HG03460 (cell line): ENCODE results near the gene ATAT1.
"Not testable (repeated sequence)": the region's sequence is repeated elsewhere in the genome, so short reads cannot be mapped to it uniquely, and the experiment has no call there.

Source experiments
- ATAC-seq: cut with Tn5 transposase; IDR thresholded peaks from one replicate; pipeline ENCODE4 v1.9.1; 2021; ENCODE audit not compliant: unreplicated experiment

Gene ATAT1

DNA sequence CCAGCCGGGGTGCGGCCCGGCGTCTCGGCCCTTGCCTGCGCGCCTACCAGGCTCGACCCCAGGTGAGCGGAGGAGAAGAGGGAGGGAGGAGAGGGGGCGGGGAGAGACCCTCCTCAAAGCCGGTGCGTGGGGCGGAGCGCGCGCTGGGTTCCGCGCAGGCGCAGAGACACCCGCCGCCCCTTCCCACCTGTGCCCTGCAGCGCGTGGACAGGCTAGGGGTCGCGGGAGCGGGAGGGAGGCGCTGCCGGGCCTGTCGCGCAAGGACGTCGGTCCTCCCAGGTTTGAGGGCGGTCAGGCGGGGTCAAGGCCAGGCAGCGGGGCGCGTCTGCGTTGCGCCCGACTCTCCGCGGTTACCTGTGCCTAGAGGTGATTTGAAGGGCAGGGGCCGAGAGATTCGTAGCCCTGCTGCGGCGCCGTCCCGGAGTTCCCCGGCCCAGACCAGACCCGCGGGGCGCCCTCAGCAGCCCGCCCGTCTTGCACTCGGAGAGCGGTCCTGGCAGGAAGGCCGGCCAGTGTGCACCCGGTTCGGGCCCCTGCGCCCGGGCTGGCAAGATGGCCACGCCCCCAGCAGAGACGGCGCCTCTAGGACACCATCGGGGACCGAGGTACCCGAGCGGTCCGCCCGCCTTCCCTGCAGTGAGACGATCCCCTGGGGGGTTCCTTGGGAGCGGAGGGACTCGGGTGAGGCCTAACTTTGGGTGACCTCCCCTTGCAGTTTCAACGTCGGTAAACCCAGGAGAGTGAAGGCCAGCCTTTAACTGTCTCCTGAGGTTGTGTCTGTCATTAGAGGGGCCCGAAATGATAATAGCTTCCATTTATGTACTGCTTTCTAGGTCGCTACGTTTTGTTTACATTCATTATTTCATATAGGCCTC is 20.8 kb downstream of the ATAT1 start:
- peak; percentile 55 for ATAC-seq

DNA sequence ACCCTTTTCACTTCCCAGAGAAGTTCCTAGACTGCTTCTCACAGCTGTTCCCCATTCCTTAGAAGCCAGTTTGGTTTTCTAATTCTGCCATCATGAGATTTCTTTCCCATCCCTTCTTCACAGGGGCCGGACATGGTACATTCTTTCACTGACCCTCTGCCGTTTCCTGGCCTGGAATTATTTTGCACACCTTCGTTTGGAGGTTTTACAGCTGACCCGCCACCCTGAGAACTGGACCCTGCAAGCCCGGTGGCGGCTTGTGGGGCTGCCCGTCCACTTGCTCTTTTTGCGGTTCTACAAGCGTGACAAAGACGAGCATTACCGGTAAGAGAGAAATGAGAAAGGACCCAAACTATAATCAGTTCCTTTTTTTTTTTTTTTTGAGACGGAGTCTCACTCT is 24.5 kb downstream of the ATAT1 start:
- ATAC-seq, result no peak

DNA sequence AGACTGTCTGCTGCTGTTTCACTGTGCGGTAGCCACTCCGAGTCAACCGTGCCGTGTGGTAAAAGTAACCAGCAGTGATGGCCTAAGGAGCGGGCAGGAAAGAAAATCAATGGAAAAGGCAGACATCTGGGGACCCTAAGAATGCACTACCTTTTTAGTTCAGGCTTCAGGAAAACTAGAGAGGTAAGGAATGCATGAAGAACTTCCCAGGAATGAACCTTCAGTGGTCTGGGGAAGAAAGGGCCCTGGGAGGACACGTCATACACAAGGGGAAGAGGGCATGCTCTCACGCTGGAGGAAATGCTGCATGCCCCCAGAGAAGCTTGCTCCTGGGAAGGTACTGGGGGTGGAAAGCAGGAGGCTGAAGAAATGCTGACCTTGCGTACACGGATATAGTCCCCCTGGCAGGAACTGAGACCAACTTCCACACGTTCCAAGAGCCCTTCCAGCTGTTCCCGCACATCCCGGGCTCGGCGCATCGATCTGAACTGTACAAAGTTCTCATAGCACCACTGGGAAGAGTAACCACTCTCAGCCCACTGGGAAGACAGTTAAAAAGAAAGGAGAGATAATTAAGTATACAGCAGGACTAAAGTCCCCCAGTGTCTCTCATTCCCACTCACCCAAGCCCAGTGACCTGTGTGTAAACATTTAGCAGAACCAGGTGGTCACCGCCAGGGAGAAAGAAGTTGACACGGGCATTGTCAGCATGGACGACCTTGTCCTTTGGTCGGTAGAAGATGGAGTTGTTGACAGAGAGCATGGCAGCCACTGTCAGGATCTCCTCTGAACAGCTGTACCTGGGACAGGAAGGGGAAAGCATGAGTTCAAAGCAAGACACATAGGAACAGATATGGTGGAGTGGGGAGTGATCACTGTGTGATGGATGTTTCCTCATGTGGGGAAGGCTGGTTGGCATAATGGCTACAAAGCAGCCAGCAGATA is 28.4 kb downstream of the ATAT1 start:
- no peak for ATAC-seq

DNA sequence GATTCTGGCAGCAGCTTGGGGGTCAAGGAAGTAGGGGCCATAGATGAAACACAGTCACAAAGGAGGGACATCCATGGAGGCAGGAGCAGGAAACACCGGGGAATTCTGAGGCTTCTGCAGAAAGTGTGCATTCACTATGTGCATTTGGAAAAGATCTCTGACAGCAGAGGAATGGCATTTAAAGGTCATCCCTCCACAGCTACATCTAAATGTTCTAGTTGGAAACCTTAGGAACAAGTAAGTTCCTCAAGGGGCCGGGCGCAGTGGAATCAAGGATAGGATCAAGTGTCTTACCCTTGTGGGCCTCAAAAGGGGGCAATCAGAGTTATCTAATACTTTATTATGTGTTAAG is 29.0 kb downstream of the ATAT1 start:
- ATAC-seq, result no peak

DNA sequence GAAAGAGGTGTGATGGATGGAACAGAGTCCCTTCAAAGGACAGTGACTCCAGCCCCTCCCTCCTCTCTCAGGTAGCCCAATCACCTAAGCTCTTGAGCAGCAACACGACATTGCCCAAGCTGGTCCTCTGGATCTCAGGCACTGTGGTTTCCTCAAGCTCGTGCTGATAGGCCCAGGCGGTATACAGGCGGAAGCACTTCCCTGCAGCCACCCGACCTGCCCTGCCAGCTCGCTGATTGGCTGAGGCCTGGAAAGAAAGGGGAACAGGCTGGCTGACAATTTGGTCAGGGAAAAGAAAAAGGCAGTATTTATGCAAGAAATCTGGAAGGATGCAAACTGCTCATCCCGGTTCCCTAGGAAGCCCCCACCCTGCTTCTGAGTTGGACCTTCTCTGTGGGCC is 29.8 kb downstream of the ATAT1 start:
- ATAC-seq, result no peak

DNA sequence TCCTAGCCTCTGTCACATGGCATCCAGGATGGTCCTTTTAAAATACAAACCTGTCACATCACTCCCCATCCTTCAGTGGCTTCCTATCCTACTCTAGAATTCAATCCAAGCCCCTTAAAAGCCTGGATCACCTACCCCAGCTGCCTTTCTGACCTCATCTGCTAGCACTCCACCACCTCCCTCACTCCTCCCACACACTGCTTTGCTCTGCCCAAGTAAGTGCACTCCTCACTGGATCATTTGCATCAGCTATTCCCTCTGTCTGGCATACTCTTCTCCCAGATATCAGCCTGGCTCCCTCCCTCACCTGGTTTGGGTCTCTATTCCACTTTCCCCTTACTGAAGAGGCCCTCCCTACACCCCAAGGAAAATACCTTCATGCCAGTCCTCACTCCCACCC is 30.8 kb downstream of the ATAT1 start:
- ATAC-seq, result no peak

DNA sequence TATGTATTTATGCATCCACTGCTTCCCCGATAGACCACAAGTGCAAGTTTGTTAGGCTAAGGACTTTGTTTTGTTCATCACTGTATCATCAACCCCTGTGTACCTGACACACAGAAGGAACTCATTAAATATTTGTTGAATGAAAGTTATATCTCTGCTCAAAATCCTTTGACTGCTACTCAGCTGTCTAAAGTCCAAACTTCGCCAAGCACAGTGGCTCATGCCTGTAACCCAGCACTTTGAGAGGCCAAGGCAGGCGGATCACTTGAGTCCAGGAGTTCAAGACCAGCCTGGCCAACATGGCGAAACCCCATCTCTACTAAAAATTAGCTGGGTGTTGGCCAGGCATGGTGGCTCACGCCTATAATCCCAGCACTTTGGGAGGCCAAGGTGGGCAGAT is 31.2 kb downstream of the ATAT1 start:
- not testable (repeated sequence) for ATAC-seq

DNA sequence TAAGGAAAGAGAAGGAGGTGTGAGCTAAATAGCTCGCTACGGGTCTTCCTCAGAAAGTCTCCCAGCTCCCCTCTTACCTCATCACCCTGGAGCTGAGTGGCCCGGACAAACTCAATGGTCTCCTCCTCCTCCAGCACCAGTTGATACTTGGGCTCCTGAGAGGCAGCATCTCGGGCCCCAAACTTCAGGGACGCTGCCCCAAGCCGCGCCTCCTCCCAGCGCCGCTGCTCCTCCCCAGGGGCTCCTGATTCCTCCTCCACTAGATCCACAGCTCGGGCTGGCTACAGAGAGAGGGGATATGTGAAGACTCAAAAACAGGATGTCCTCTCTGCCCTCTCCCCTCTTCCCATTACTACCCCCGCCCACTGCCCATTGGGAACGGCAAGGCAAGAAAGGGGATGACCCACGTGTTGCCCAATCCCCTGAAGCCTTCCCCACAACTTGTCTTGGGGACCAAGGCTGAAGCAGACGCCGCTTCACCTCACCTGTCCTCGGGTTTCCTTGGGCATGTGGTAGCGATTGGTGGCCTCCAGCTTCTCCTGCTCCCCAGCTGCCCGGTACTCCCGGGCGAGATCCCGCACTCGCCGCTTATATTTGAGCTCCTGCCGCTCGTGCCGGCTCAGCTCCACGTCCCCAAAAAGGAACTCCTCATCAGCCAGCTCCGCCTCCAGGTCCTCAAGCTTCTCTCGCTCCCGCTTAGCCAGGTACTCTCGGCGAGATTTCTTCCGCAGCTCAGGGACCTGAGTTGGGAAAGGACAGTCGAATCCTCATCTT is 38.5 kb downstream of the ATAT1 start:
- ATAC-seq, result no peak

DNA sequence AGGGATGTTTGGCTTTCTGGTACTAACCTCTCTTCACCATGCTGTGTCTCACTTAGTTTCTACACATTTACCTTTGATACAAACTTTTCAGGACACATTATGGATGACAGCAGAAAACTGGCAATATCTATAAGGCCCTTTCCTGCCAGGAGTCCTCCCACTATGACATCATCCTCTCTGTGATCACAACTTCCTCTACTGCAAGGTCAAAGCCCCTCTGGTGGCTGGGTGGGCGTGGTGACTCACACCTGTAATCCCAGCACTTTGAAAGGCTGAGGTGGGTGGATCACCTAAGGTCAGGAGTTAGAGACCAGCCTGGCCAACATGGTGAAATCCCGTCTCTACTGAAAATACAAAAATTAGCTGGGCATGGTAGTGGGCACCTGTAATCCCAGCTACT is 39.6 kb downstream of the ATAT1 start:
- not testable (repeated sequence) for ATAC-seq

DNA sequence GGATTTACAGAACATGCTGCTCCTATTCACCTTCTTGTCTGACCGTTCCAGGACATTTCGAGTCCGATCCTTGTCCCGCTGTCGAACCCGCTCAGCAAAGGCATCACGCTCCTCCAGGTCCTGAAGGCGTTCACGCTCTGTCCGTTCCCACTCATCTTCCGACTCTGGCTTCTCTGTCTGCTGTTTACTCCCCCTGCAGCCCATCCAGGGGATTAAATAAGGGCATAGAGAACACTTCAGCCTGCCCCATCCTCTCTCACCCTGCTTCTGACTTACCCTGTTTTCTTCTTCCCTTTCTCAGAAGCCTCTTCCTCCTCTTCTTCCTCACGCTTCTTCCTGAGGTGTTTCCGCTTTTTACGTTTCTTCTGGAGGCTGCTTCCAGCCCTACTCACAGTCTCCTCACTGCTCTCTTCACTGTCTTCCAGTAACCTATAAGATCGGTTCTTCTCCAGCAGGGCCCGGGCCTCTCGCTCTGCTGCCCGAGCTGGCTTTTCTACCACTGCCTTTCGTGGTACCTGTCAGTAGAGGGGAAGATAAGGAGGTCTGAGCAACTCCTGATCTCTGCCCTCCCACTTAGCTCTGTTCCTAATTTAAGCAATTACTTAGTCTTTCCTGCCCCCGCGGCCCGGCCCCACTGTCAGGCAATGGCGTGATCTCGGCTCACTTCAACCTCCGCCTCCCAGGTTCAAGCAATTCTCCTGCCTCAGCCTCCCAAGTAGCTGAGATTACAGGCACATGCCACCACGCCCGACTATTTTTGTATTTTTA is 44.3 kb downstream of the ATAT1 start:
- ATAC-seq, result no peak

DNA sequence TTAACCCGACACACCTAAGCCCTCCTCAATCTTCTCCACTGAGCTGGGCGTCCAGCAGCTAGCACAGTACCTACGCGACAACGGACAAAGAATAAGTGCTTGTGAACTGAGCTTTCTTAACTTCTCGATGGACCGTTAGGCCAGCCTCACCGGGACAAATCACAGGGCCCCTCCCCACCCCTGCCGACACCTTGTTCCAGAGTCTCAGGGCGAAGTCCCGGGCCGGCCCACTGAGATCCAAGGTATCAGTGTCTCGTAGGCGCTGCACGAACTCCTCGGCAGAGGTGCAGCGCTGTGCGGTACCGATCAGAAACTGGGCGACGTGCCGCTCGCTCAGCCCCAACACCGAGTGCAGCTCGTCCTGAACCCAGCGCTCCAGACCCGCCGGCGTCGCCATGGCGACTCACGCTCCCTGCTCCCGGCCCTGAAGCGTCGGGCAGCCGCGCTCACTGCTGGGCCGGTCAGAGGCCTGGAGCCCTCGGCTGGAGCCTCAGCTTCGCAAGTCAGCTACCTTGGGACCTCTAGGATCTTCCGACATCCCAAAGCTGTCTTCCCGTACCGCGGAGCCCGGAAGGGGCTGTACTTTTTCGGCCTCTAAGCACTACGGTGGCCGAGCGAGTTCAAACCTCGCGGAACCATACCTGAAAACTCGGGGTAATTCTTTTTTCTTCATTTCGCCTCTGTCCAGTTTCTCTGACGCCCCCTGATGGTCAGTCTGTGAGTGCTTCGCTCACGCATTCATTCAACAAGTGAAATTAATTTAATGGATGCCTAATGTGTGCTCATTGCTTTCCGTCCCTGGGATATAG is 46.0 kb downstream of the ATAT1 start, which contains the start of gene DHX16:
Gene DHX16 (minus strand): TSS at position 562 of the 809 bp plus-strand sequence. CDS start 165 bp downstream, at position 397.
- peak; percentile 69 for ATAC-seq

DNA sequence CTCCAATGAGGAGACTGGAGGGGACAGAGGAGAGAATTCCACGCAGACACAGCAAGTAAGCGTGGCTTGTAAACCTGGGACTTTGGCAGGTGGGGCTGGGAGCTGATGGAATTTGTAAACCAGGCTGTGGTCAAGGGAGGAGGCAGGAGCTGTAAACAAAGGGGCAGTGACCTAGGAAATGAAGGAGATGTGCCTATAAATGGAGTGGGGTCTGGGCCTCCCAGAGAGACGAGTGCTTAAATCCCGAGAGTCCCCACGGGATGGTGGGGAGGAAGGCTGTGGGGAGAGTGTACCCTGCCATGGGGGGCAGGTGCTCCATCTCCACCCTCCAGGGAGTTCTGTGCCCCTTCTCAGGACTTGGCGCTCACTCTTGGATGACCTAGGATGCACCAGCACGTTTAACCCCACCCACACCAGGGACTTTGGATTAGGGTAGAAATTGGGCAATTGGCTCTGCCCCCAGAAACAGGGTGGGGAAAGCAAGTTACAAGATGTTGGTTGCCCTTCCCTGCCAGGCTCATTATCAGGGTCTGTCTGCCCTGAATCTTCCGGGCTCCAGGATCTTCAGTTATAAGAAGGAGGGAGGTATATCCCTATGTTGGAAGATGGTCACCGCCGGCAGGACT is 50.1 kb downstream of the ATAT1 start:
- ATAC-seq, result no peak

DNA sequence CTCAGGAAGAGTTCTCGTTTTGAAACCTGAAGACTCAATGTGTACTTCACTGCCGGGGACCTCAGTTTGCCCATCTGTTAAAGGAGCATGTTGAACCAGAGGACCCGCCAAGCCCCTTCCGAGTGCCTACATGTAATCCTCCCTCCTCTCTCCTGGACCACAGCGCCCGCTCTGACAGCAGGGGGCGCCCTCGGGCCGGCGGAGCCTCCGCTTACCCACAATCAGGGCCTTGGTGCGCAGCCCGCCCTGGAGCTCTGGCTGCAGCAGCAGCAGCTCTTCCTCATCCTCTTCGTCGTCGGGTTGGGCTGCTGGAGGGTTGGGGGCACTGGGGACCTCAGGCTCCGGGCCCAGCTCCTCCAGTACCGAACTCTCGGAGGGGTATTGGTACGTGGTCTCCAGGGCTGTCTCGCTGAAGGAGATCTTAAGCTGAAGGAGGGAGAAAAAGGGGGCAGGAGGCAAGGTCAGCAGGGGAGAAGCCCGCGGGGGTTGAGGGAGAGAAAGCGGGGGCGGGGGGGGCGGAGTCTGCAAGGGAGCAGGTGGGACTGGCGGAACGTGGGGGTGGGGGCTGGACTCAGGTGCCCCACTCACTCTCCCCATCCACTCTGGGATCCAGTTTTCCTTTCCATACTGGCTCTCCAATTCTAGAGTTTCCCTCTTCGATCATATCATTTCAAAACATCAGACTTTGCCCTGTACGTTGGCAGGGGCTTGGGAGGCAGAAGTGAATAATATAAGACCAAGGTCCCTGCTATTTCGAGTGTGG is 52.5 kb downstream of the ATAT1 start:
- no peak for ATAC-seq

DNA sequence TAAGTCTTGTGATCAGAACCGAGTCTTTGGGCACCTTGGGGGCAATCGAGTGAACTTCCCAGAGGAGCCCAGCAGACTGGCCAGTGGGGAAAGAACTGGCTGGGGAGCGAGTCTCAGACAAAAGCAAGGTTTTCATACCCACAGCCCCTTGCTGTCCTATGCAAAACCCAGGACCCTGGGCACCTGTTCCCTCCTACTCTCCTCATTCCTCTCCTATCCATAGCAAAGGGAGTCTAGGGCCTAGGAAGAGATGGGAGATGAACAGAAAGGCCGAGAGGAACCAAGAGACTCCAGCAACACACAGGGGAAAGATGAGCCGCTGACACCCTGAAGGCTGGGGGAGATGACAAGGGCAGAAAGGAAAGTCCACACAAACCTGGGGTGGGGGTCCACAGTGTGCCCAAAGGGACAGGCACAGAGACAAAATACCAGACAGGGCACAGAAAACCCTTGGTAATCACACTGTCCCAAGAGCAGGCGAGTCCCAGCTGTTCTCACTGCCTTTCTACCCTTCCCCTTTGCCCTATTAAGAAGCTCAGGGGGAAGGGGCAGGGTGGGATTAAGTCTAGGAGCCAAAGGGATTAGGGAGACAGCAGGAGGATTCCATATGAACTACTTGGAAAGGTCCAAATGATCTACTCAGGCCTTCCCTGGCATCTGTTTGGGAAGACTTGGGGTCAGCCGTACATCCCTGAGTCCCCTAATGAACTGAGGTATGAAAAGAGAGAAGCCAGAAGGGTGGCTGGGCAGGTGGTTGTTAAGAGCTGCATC is 53.3 kb downstream of the ATAT1 start:
- ATAC-seq, result no peak

DNA sequence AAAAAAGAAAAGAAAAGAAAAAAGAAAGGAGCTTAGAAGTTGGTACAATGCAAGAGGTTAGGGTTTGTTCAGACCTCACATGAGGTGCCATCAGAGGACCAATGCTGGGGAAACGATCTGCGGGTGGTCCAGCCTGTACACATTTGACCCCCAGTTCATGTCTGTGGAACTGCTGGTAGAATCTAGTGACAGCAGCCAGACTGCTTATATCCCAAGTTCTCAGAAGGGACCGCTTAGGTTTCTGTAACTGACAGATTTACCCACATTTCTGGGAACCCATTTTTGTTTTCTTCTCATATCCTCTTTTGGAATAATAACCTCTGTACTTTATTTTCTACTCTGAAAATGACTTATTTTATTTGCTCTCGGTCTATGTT is 55.1 kb downstream of the ATAT1 start:
- ATAC-seq, result no peak

DNA sequence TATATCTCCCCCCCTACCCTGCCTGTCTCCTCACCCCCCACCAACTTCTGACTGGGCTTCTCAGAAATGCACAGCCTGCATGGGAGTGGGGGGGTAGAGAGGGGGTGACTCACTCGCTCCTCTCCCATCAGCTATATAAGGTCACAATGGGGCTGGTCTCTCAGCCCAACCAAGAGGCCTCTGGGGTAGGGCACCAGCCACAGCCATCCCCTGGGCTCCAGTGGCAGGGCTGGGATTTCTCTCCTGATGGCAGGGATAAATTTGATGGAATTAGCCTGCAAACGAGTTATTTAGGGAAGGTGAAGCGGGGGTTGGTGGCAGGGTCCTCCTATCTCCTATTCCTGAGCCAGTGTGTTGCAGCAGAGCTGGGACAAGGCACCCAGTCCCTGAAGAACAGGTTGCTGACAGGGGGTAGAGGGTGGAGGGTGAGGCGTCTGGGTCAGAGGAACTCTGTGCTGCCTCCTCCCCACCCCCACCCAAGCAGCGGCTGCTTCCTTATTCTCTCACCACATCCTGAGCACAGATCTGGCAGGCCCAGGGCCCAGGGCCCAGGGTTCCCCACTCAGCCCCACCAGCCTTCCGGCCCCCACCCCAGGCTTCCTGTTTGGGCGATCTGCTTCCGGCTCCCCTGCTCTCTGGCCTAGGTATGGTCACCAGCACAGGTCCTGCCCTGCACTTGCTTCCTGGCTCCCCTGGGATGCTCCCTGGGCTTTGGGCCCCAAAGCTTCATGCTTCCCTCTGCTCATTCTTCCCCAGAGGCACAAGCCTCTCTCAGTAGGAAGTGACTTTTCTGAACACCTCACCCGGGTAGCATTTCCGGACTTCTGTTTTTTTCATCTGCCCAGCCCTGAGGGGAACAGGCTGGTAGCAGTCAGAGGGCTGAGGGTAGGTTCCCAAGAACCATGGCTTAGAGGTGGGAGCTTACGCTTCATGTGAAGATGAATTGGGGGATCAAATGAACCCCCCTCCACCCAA is 55.8 kb downstream of the ATAT1 start:
- peak; percentile 44 for ATAC-seq
